ENCODE results near the gene TUNAR.
"Not testable (repeated sequence)": the region's sequence is repeated elsewhere in the genome, so short reads cannot be mapped to it uniquely, and the experiment has no call there.

TUNAR gene

DNA sequence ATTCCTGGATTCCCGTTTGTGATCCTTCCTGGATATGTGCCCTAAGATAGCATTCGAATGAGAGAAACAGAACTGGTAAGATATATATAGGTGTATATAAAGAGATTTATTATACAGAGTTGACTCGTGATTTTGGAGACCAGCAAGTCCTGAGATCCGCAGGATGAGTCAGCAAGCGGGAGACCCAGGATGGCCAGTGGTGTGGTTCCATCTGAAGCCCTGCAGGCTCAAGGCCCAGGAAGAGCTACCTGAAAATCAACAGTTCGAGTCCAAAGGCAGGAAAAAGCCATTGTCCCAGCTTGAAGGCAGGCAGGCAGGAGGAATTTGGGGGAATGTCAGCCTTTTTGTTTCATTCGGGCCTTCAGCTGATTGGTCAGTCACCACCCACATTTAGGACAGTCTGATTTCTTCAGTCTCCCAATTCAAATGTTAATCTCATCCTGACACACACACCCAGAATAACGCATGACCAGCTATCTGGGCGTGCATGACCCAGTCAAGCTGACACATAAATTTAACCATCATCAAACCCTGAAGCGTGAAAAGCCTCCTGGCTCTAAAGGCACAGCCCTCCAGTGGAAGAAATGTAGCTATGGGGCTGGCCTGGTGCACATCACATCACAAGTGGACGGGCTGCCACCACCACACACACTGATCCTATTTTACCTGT lies 44.3 kb downstream of the TUNAR start:
- no peak for DNase-seq

GRCh38 chr14:95922080-95922479 lies 45.4 kb downstream of the TUNAR start:
- no peak for DNase-seq

- DNase-seq = no peak
Measured at GRCh38 chr14:95928751-95929150, 52.1 kb downstream of the TUNAR start.

- no peak for DNase-seq
Measured at GRCh38 chr14:95931384-95931783, 54.8 kb downstream of the TUNAR start.

GRCh38 chr14:95935228-95935822 lies 58.7 kb downstream of the TUNAR start:
- DNase-seq = no peak

- no peak for DNase-seq
Measured at GRCh38 chr14:95936041-95936440, 59.4 kb downstream of the TUNAR start.

DNA sequence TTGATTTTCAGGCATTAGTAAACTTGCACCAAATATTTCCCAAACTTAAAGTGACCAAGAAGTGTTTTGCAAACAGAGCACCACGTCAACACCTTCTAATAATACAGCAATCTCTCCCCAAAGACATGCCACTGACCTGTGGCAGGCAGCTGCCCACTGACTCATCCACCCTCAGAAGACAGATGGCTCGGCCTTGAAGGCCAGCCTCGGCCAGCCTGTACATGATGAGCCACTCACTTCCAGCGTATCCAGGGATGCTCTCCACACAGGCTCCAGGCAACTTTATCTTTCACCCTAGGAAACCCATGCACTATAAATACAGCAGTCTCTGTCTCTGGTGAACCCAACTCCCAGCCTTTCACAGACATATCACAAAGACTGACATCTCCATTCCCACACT lies 62.7 kb downstream of the TUNAR start:
- no peak for DNase-seq

DNA sequence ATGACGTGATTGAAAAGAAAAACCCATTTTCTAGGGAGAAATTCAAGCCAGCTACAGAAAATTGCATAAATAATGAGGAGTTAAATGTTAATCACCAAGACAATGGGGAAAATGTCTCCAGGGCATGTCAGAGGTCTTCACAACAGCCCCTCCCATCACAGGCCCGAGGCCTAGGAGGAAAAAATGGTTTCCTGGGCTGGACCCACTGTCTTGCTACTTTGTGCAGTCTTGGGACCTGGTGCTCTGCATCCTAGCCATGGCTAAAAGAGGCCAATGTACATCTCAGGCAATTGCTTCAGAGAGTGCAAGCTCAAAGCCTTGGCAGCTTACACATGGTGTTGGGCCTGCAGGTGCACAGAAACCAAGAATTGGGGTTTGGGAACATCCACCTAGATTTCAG lies 65.3 kb downstream of the TUNAR start:
- DNase-seq = no peak

DNA sequence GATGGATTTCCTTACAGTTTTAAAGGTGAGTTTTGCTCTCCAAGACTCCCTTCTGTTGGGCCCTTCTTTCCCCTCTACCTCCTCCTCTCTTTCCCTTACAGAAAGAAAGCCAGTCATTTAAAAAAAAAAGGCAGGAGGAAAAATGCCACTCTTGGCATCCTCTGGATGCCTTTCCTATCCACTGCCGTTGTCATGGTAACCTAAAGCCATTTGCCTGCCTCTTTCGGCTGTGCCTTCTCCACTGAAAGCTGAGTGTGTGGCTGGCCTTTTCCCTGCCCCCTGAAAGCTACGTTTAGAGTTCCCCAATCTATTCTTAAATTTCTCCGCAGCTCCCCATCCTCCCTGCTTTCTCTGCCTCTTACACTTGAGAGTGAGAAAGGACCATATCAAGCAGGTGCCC lies 67.1 kb downstream of the TUNAR start:
- DNase-seq = no peak

GRCh38 chr14:95944462-95944861 lies 67.8 kb downstream of the TUNAR start:
- DNase-seq = no peak

GRCh38 chr14:95946867-95947266 lies 70.2 kb downstream of the TUNAR start:
- no peak for DNase-seq

GRCh38 chr14:95948558-95948981 lies 71.9 kb downstream of the TUNAR start:
- DNase-seq = no peak

- no peak for DNase-seq
Measured at GRCh38 chr14:95951359-95951758, 74.7 kb downstream of the TUNAR start.

GRCh38 chr14:95953111-95953724 lies 76.6 kb downstream of the TUNAR start:
- no peak for DNase-seq

DNA sequence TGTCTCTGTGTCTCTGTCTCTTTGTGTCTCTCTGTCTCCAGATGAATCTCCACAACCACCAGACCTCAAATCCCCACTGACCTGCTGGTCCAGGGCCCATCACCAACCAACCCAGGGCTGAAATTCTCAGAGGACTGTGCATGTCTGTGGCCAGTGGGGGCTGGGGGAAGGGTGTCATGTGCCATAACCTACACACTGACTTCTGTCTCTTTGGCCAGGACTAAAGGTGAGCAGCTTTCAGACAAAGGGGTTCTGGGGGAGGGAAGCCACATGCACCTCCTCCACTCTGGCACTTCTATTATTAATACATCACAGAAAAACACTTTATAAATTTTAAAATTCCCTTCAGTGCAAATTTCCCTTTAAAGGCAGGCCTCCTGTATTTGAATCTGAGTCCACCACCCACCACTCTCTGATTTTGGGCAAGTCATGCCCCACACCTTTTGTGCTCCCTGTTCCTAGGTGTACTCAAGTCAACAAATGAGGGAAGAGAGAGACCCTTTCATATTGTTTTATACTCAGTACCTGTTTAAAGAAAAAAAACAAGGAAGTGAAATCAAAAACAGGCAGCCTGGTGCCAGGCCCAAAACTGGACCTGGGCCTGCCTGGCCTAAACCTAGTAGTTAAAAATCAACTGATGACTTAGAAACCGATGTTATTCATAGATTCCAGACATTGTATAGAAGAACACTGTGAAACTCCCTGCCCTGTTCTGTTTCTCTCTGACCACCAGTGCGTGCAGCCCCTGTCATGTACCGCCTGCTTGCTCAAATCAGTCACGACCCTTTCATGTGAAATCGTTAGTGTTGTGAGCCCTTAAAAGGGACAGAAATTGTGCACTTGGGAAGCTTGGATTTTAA lies 80.2 kb downstream of the TUNAR start:
- no peak for DNase-seq

- no peak for DNase-seq
Measured at GRCh38 chr14:95958105-95958504, 81.5 kb downstream of the TUNAR start.

- DNase-seq = no peak
Measured at GRCh38 chr14:95959317-95959716, 82.7 kb downstream of the TUNAR start.

DNA sequence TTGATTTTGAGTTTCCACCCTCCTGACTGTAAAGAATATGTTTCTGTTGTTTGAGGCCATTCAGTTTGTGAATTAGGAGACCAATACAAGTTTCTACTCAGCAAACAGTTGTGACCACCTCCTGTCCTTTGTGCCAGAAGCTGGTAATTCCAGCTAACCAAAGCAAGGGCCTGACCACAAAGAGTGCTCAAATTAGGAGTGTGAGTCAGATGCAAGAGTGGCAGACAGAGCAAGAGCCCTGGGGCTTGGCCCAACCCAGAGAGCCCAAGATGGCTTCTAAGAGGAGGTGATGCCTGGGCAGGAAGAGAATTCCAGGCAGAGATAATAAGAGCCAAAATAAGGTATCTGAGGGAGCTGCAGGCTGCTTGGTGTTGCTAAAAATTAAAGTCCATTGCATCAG lies 84.8 kb downstream of the TUNAR start:
- DNase-seq = no peak

DNA sequence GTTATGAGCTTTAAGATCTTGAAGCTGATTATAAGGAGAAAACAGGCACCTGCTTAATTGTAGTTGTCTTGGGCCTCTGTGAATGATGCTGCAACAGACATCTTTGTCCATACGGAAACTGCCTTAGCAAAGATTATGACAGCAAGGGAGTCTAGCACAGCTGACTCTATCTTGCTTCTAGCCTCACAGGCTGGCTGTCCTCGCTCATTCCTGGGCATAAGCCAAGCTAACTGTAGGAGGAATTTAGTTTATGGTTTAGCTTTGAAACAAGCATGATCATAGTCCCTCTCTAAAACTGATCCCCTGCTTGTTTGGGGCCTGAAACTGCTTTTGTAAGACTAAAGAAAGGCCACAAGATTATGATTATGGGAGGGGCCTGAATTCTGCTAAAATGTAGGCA lies 88.3 kb downstream of the TUNAR start:
- DNase-seq = no peak

- DNase-seq = not testable (repeated sequence)
Measured at GRCh38 chr14:95968048-95968447, 91.4 kb downstream of the TUNAR start.
